Mesendoderm (in vitro differentiated cells): ENCODE results near the gene CYP51A1.
"Not testable (repeated sequence)": the region's sequence is repeated elsewhere in the genome, so short reads cannot be mapped to it uniquely, and the experiment has no call there.

Source experiments
- DNase-seq: peaks from one replicate; pipeline ENCODE4 v3.0.0; 2013
- H2AK5ac ChIP-seq: 2 replicates; pipeline ENCODE4 v1.6.1; 2013; ENCODE audit warnings: low read length, inconsistent platforms
- H2BK120ac ChIP-seq: 2 replicates; pipeline ENCODE4 v1.6.1; 2013; ENCODE audit warnings: low read depth, mild to moderate bottlenecking, low read length, moderate library complexity, mixed read lengths
- H2BK15ac ChIP-seq: replicated peaks from 2 replicates; pipeline ENCODE4 v1.6.1; 2013; ENCODE audit warnings: low read depth, mild to moderate bottlenecking, moderate library complexity
- H2BK5ac ChIP-seq: 2 replicates; pipeline ENCODE4 v1.6.1; 2013; ENCODE audit warnings: low read length, inconsistent platforms
- H3K18ac ChIP-seq: 2 replicates; pipeline ENCODE4 v1.6.1; 2013; ENCODE audit warnings: mild to moderate bottlenecking, low read length, mixed read lengths
- H3K23ac ChIP-seq: one replicate; pipeline ENCODE4 v1.6.1; 2013; ENCODE audit warnings: low read length
- H3K27ac ChIP-seq: 2 replicates; pipeline ENCODE4 v1.5.1; 2013; ENCODE audit warnings: low read depth, mild to moderate bottlenecking, inconsistent platforms, low read length, moderate library complexity
- H3K27me3 ChIP-seq: 2 replicates; pipeline ENCODE4 v1.6.1; 2013; ENCODE audit warnings: low read length, control low read depth, mild to moderate bottlenecking, inconsistent platforms; ENCODE audit not compliant: insufficient read depth, poor library complexity
- H3K36me3 ChIP-seq: 2 replicates; pipeline ENCODE4 v1.6.1; 2013; ENCODE audit warnings: low read length, inconsistent platforms; ENCODE audit not compliant: control insufficient read depth, insufficient read depth
- H3K4ac ChIP-seq: one replicate; pipeline ENCODE4 v1.6.1; 2013; ENCODE audit warnings: low read depth, mild to moderate bottlenecking, low read length, moderate library complexity
- H3K4me1 ChIP-seq: 2 replicates; pipeline ENCODE4 v1.6.1; 2013; ENCODE audit warnings: low read depth, low read length, inconsistent platforms; ENCODE audit not compliant: control insufficient read depth
- H3K4me2 ChIP-seq: 2 replicates; pipeline ENCODE4 v1.6.1; 2013; ENCODE audit warnings: low read length
- H3K4me3 ChIP-seq: 2 replicates; pipeline ENCODE4 v1.5.1; 2013; ENCODE audit warnings: mild to moderate bottlenecking, low read length
- H3K56ac ChIP-seq: one replicate; pipeline ENCODE4 v1.6.1; 2013; ENCODE audit warnings: low read length
- H3K79me1 ChIP-seq: 2 replicates; pipeline ENCODE4 v1.6.1; 2013; ENCODE audit warnings: low read length, inconsistent platforms
- H3K79me2 ChIP-seq: 2 replicates; pipeline ENCODE4 v1.6.1; 2013; ENCODE audit warnings: mild to moderate bottlenecking, low read length; ENCODE audit not compliant: control insufficient read depth, insufficient read depth
- H3K9ac ChIP-seq: 2 replicates; pipeline ENCODE4 v1.6.1; 2013; ENCODE audit warnings: low read length, inconsistent platforms
- H4K5ac ChIP-seq: one replicate; pipeline ENCODE4 v1.6.1; 2013; ENCODE audit warnings: low read length
- H4K8ac ChIP-seq: one replicate; pipeline ENCODE4 v1.6.1; 2013; ENCODE audit warnings: low read depth, mild to moderate bottlenecking, control low read depth, low read length, moderate library complexity
- WGBS: extraction: QIAGEN DNeasy Blood & Tissue Kit; methylation state at CpG from one replicate; pipeline ENCODE4 v1.1.7; 2013; ENCODE audit warnings: low lambda C conversion rate, missing lambda C conversion rate; ENCODE audit not compliant: insufficient coverage; ENCODE audit errors: extremely low coverage; 5-methylcytosine and 5-hydroxymethylcytosine counted together

The CYP51A1 gene

DNA sequence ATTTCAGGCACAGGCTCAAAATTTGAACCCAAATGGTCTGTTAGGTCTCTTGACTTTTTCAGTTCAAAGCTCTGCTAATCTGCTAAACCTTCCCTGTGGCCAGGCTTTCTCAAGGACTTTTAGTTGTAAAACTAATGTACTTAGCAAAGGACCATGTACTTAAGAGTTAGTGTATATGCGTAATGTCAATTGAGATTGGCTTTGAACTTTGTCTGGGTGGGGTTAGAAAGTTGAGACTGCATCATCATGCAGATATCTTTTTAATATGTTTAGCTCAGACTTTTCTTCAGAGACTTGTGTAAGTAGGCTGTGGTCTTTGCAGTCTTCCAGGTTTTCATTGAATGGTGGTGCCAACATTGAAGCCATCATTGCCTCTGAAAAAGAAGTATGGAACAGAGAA, 33.7 kb downstream of the CYP51A1 start:
- H2AK5ac ChIP-seq, result no peak overlapping the region
- WGBS, result no CpG with 5 or more reads among the region's 1 CpG
- no peak overlapping the region for H3K4me2 ChIP-seq
- no peak for DNase-seq
- no peak overlapping the region for H2BK120ac ChIP-seq
- H3K27me3 ChIP-seq, result no peaks in the 10 kb centered on the region
- H4K8ac ChIP-seq, result no peak overlapping the region
- H3K4me1 ChIP-seq, result no peaks in the 10 kb centered on the region
- no peak overlapping the region for H3K23ac ChIP-seq
- no peak overlapping the region for H4K5ac ChIP-seq
- H2BK5ac ChIP-seq, result no peak overlapping the region
- peaks cover 2% of the 10 kb centered on the region for H3K36me3 ChIP-seq
- H3K9ac ChIP-seq, result no peak overlapping the region
- no peak overlapping the region for H3K56ac ChIP-seq
- no peak overlapping the region for H3K4me3 ChIP-seq
- no peak overlapping the region for H3K4ac ChIP-seq
- H3K79me2 ChIP-seq, result no peaks in the 10 kb centered on the region
- no peak overlapping the region for H3K18ac ChIP-seq
- no peak overlapping the region for H3K27ac ChIP-seq
- H2BK15ac ChIP-seq, result no peak overlapping the region
- H3K79me1 ChIP-seq, result no peaks in the 10 kb centered on the region

DNA sequence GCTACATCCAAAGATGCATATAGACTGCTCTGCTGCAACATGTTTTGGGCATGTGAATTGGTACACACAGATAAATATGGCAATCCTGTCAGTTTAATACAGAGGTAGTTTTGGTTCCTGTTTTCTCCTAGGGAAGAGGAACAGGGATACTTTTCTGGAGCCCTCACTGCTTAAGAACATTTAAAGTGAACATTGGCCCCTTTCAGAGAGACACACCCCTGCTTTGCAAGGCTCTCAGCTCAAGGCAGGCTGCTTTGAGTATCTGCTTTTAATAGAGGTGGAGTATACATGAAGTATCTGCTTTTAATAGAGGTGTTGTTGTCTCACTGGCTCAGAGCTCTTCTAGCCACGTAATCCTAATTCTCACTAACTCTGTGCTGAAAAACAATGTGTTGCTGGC, 38.9 kb downstream of the CYP51A1 start:
- H2BK5ac ChIP-seq, result no peak overlapping the region
- no peaks in the 10 kb centered on the region for H3K4me1 ChIP-seq
- H2BK15ac ChIP-seq, result no peak overlapping the region
- no peak overlapping the region for H3K9ac ChIP-seq
- no peak overlapping the region for H3K4me2 ChIP-seq
- no peak overlapping the region for H3K27ac ChIP-seq
- H3K79me2 ChIP-seq, result no peaks in the 10 kb centered on the region
- no peak overlapping the region for H4K5ac ChIP-seq
- H3K56ac ChIP-seq, result no peak overlapping the region
- H2AK5ac ChIP-seq, result no peak overlapping the region
- H3K23ac ChIP-seq, result no peak overlapping the region
- WGBS, result no CpG with 5 or more reads among the region's 1 CpG
- H3K36me3 ChIP-seq, result peaks cover 2% of the 10 kb centered on the region
- H3K27me3 ChIP-seq, result no peaks in the 10 kb centered on the region
- H2BK120ac ChIP-seq, result no peak overlapping the region
- H3K18ac ChIP-seq, result no peak overlapping the region
- H3K4me3 ChIP-seq, result no peak overlapping the region
- H3K79me1 ChIP-seq, result no peaks in the 10 kb centered on the region
- no peak for DNase-seq
- H3K4ac ChIP-seq, result no peak overlapping the region
- no peak overlapping the region for H4K8ac ChIP-seq

DNA sequence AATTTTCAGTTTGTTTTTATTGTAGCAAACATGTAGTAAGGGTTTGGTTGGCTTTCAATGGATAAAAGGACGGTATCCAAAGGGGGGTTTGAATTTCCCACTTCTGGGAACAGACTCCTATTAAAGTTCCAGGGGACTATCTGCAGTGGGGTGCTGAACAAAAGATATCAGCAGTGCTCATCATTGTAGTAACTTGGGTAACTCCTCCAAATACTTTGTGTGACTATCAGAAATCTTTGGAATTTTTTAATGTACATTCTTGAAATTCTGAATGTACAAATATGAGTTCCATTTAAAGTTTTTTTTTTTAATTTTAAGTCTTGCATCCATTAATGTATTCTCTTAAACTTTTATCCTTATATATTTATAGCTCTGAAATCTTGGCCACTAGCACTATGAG, 42.1 kb downstream of the CYP51A1 start:
- H4K5ac ChIP-seq, result no peak overlapping the region
- H3K79me2 ChIP-seq, result no peaks in the 10 kb centered on the region
- H3K56ac ChIP-seq, result no peak overlapping the region
- H3K23ac ChIP-seq, result no peak overlapping the region
- H3K27ac ChIP-seq, result no peak overlapping the region
- H3K4me1 ChIP-seq, result no peaks in the 10 kb centered on the region
- H4K8ac ChIP-seq, result no peak overlapping the region
- WGBS, result no CpG with 5 or more reads among the region's 1 CpG
- peaks cover 2% of the 10 kb centered on the region for H3K36me3 ChIP-seq
- no peak overlapping the region for H2BK15ac ChIP-seq
- no peak overlapping the region for H3K4me2 ChIP-seq
- DNase-seq, result no peak
- H2BK120ac ChIP-seq, result no peak overlapping the region
- H3K9ac ChIP-seq, result no peak overlapping the region
- H3K4me3 ChIP-seq, result no peak overlapping the region
- H2BK5ac ChIP-seq, result no peak overlapping the region
- H3K18ac ChIP-seq, result no peak overlapping the region
- no peak overlapping the region for H3K4ac ChIP-seq
- H2AK5ac ChIP-seq, result no peak overlapping the region
- H3K79me1 ChIP-seq, result no peaks in the 10 kb centered on the region
- H3K27me3 ChIP-seq, result no peaks in the 10 kb centered on the region

DNA sequence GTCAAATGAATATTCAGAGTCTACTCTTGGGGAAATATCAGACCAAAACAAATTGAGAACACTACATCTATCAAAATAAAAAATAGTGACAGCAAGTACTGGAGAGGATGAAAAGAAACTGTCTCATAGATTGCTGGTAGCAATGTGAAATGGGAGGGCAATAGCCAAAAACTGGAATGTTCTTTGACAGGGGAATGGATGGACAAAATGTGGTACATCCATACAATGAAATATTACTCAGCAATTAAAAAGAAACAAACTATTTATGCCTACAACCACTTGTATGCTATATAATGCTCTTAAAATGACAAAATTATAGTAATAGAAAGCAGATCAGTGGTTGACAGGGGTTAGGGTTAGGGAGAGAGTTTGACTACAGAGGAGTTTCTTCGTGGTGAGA, 46.0 kb downstream of the CYP51A1 start:
- H3K4me1 ChIP-seq, result no peaks in the 10 kb centered on the region
- H3K27me3 ChIP-seq, result no peaks in the 10 kb centered on the region
- no peak overlapping the region for H3K18ac ChIP-seq
- H3K36me3 ChIP-seq, result no peaks in the 10 kb centered on the region
- no peak overlapping the region for H2BK15ac ChIP-seq
- no peak overlapping the region for H4K5ac ChIP-seq
- no peak overlapping the region for H3K56ac ChIP-seq
- no peak overlapping the region for H4K8ac ChIP-seq
- no peaks in the 10 kb centered on the region for H3K79me1 ChIP-seq
- WGBS, result no CpG with 5 or more reads among the region's 1 CpG
- H3K4me2 ChIP-seq, result no peak overlapping the region
- no peak overlapping the region for H2BK120ac ChIP-seq
- no peak overlapping the region for H2BK5ac ChIP-seq
- no peak overlapping the region for H3K23ac ChIP-seq
- no peak overlapping the region for H3K4ac ChIP-seq
- no peak overlapping the region for H2AK5ac ChIP-seq
- H3K9ac ChIP-seq, result no peak overlapping the region
- DNase-seq, result no peak
- H3K27ac ChIP-seq, result no peak overlapping the region
- no peaks in the 10 kb centered on the region for H3K79me2 ChIP-seq
- H3K4me3 ChIP-seq, result no peak overlapping the region

- H2BK5ac ChIP-seq, H3K4me2 ChIP-seq, H3K9ac ChIP-seq, H4K5ac ChIP-seq, H3K79me2 ChIP-seq, H2BK15ac ChIP-seq, H3K56ac ChIP-seq, H3K27me3 ChIP-seq, H3K36me3 ChIP-seq, H3K4me3 ChIP-seq, H3K27ac ChIP-seq, H4K8ac ChIP-seq, H3K23ac ChIP-seq, H2AK5ac ChIP-seq, H3K18ac ChIP-seq, H3K4ac ChIP-seq, DNase-seq, H2BK120ac ChIP-seq, H3K79me1 ChIP-seq, H3K4me1 ChIP-seq: not testable (repeated sequence)
- no CpG with 5 or more reads among the region's 6 CpGs for WGBS
Measured at GRCh38 chr7:92083922-92084321, 50.4 kb downstream of the CYP51A1 start.

GRCh38 chr7:92076509-92076908, 57.8 kb downstream of the CYP51A1 start:
- H3K27ac ChIP-seq, result no peak overlapping the region
- no CpG with 5 or more reads among the region's 1 CpG for WGBS

More at GRCh38 chr7:92076509-92076908, 57.8 kb downstream of the CYP51A1 start:
- Histone ChIP-seq H3K56ac (no peak overlapping the region), H3K36me3 (no peaks in the 10 kb centered on the region), H2AK5ac (no peak overlapping the region), H2BK120ac (no peak overlapping the region), H3K27me3 (no peaks in the 10 kb centered on the region), H3K4ac (no peak overlapping the region), H3K4me2 (no peak overlapping the region), H3K23ac (no peak overlapping the region), H4K5ac (no peak overlapping the region), H3K18ac (no peak overlapping the region), H2BK15ac (no peak overlapping the region), H3K4me3 (no peak overlapping the region), H4K8ac (no peak overlapping the region), H3K79me1 (no peaks in the 10 kb centered on the region), H3K79me2 (no peaks in the 10 kb centered on the region), H3K9ac (no peak overlapping the region), H3K4me1 (no peaks in the 10 kb centered on the region), H2BK5ac (no peak overlapping the region)
- DNase-seq, result peak; percentile 34
